B cell (primary cell): ENCODE data around the gene RFX2. TPM values are rescaled to one million over a fixed set of nuclear protein-coding genes. Genes with fewer than 3 reads are reported as not detected.

Source experiments
- ATAC-seq: fragments of 200-7000 bp; cut with Tn5 transposase; one replicate; pipeline ENCODE4 v1.10.0; 2021; ENCODE audit warnings: low read depth, mild to moderate bottlenecking, moderate number of reproducible peaks, moderate library complexity
- CTCF ChIA-PET: fragments of 350-600 bp; sonication (Branson Sonifier 250); formaldehyde crosslinking; loops from one replicate; lab custom pipeline; 2021; ENCODE audit warnings: antibody characterized with exemption, inconsistent platforms; lab: Charles Lee
- POLR2A ChIA-PET: fragments of 350-600 bp; sonication (Branson Sonifier 250); formaldehyde crosslinking; loops from one replicate; lab custom pipeline; 2021; ENCODE audit warnings: antibody characterized with exemption; lab: Charles Lee
- DNase-seq: peaks from one replicate; pipeline ENCODE4 v3.0.0; 2013
- H2AFZ ChIP-seq: 2 replicates; pipeline ENCODE4 v1.6.1; 2012; ENCODE audit warnings: mild to moderate bottlenecking, low read depth, low read length; ENCODE audit not compliant: insufficient read depth, poor library complexity, severe bottlenecking
- H3K27ac ChIP-seq, 2 donors: 1 replicate in 1 of 2; 2 replicates in 1 of 2; pipeline ENCODE4 v1.5.1; 2012 to 2013; ENCODE audit warnings: low read length in 2 of 2, mild to moderate bottlenecking in 2 of 2, moderate library complexity in 1 of 2
- H3K27me3 ChIP-seq, 4 experiments: fragments of 200-600 bp in 1 of 4; sonication (generic) in 1 of 4; replicated peaks in 1 of 4; 1 replicate in 2 of 4; 2 replicates in 2 of 4; pipeline versions ENCODE4 v1.6.1 to v1.7.0; 2013 to 2016; ENCODE audit warnings: low read length in 3 of 4, mild to moderate bottlenecking in 2 of 4, mixed read lengths in 1 of 4, moderate library complexity in 1 of 4; ENCODE audit not compliant: insufficient read depth in 4 of 4, control insufficient read depth in 3 of 4; ENCODE audit errors: control extremely low read depth in 1 of 4
- H3K36me3 ChIP-seq, 2 experiments: replicated peaks in 1 of 2; 1 replicate in 1 of 2; 2 replicates in 1 of 2; pipeline versions ENCODE4 v1.6.1 to v1.7.1; 2013; ENCODE audit warnings: low read length in 1 of 2; ENCODE audit not compliant: insufficient read depth in 2 of 2, control insufficient read depth in 1 of 2; ENCODE audit errors: control extremely low read depth in 1 of 2, extremely low read depth in 1 of 2
- H3K4me1 ChIP-seq, 2 donors: fragments of 200-600 bp in 1 of 2; sonication (generic) in 1 of 2; 1 replicate in 1 of 2; 2 replicates in 1 of 2; pipeline versions ENCODE4 v1.5.1 to v1.6.1; 2013 to 2017; ENCODE audit warnings: low read length in 2 of 2; ENCODE audit not compliant: control insufficient read depth in 2 of 2, insufficient read depth in 2 of 2
- H3K4me2 ChIP-seq: replicated peaks from 2 replicates; pipeline ENCODE3; 2012; ENCODE audit warnings: mild to moderate bottlenecking, low read depth, low read length; ENCODE audit not compliant: poor library complexity, severe bottlenecking
- H3K4me3 ChIP-seq, 5 experiments: fragments of 200-600 bp in 1 of 5; sonication (generic) in 1 of 5; 1 replicate in 3 of 5; 2 replicates in 2 of 5; pipeline versions ENCODE4 v1.5.1 to v1.7.0; 2011 to 2016; ENCODE audit warnings: low read length in 4 of 5, mild to moderate bottlenecking in 4 of 5, low read depth in 2 of 5, control low read depth in 1 of 5, moderate library complexity in 1 of 5; ENCODE audit not compliant: insufficient read depth in 1 of 5; ENCODE audit errors: control extremely low read depth in 1 of 5, extremely low read depth in 1 of 5
- H3K79me2 ChIP-seq: fragments of 200-600 bp; sonication (generic); one replicate; pipeline ENCODE4 v1.6.0; 2016; ENCODE audit warnings: low read length; ENCODE audit not compliant: control insufficient read depth, insufficient read depth
- H3K9ac ChIP-seq: fragments of 200-600 bp; sonication (generic); 2 replicates; pipeline ENCODE4 v1.6.1; 2017; ENCODE audit warnings: mild to moderate bottlenecking, low read length, moderate library complexity
- H3K9me3 ChIP-seq, 3 donors: one replicate each; pipeline versions ENCODE4 v1.6.1 to v1.7.1; 2013; ENCODE audit warnings: low read length in 2 of 3; ENCODE audit not compliant: control insufficient read depth in 2 of 3, insufficient read depth in 1 of 3; ENCODE audit errors: control extremely low read depth in 1 of 3
- H4K20me1 ChIP-seq: 2 replicates; pipeline ENCODE4 v1.6.0; 2012; ENCODE audit warnings: mild to moderate bottlenecking, low read length; ENCODE audit not compliant: insufficient read depth, control insufficient read depth, poor library complexity, severe bottlenecking
- H3K27ac Mint-ChIP-seq: one replicate; pipeline ENCODE4 v1.8.0; 2021; ENCODE audit warnings: mixed read lengths
- H3K27me3 Mint-ChIP-seq: one replicate; pipeline ENCODE4 v1.8.0; 2021; ENCODE audit warnings: mixed read lengths
- H3K4me1 Mint-ChIP-seq: one replicate; pipeline ENCODE4 v1.8.0; 2021; ENCODE audit warnings: mixed read lengths
- H3K4me3 Mint-ChIP-seq: one replicate; pipeline ENCODE4 v1.8.0; 2021; ENCODE audit warnings: mixed read lengths
- H3K9me3 Mint-ChIP-seq: one replicate; pipeline ENCODE4 v1.8.0; 2022; ENCODE audit warnings: mixed read lengths; ENCODE audit not compliant: insufficient read depth
- EZH2 ChIP-seq: IDR thresholded peaks from 2 replicates; pipeline ENCODE4 v1.6.1; 2012; ENCODE audit warnings: borderline replicate concordance, low read depth, mild to moderate bottlenecking, moderate library complexity, low read length; ENCODE audit not compliant: insufficient read depth, poor library complexity, severe bottlenecking
- WGBS: methylation state at CpG from one replicate; pipeline ENCODE4 v1.1.5; 2013; ENCODE audit warnings: missing lambda C conversion rate; ENCODE audit not compliant: insufficient coverage; 5-methylcytosine and 5-hydroxymethylcytosine counted together
- intact Hi-C: fragments of 100-400 bp; cut with micrococcal nuclease; formaldehyde crosslinking; loops from one replicate; pipeline ENCODE4 v1.10.0; 2022
- polyA plus RNA-seq: library from polyadenylated mRNA; depleted of rRNA; stranded (reverse); fragments of >200 nt; gene quantifications from 2 replicates; pipeline ENCODE4 v1.2.3, GENCODE V29; 2012
- total RNA-seq, 2 donors: library from RNA; stranded (reverse); fragments of 120-200 nt in 1 of 2; gene quantifications; 1 replicate in 1 of 2; 2 replicates in 1 of 2; pipeline versions ENCODE4 v1.2.3 to v1.2.4, GENCODE V29; 2013 to 2022
- TF ChIP-seq, protein P1 (sequence below): fragments of 200-600 bp; IDR thresholded peaks from one replicate; pipeline ENCODE4 v1.8.0; 2022; ENCODE audit warnings: antibody characterized with exemption, mild to moderate bottlenecking

Gene RFX2
- total and polyA plus RNA-seq, 2 donors (not counting 1 experiment from before 2014, with no cell fraction given), result 7.1 to 8.6 TPM

- no peak overlapping the region for H3K27ac Mint-ChIP-seq
- 85% methylated on average over 6 of the region's 7 CpGs for WGBS
- H3K36me3 ChIP-seq, result no peaks in the 10 kb centered on the region
- no peak overlapping the region for H2AFZ ChIP-seq
- intact Hi-C loops, result no loop called here
- no peak overlapping the region for H3K9ac ChIP-seq
- H4K20me1 ChIP-seq, result no peaks in the 10 kb centered on the region
- H3K4me1 Mint-ChIP-seq, result peaks cover 8% of the 10 kb centered on the region
- H3K27me3 ChIP-seq, result no peaks in the 10 kb centered on the region
- DNase-seq, result no peak
- no peak overlapping the region for H3K27ac ChIP-seq
- no peak overlapping the region for H3K4me3 ChIP-seq
- TF ChIP-seq, protein P1, sequence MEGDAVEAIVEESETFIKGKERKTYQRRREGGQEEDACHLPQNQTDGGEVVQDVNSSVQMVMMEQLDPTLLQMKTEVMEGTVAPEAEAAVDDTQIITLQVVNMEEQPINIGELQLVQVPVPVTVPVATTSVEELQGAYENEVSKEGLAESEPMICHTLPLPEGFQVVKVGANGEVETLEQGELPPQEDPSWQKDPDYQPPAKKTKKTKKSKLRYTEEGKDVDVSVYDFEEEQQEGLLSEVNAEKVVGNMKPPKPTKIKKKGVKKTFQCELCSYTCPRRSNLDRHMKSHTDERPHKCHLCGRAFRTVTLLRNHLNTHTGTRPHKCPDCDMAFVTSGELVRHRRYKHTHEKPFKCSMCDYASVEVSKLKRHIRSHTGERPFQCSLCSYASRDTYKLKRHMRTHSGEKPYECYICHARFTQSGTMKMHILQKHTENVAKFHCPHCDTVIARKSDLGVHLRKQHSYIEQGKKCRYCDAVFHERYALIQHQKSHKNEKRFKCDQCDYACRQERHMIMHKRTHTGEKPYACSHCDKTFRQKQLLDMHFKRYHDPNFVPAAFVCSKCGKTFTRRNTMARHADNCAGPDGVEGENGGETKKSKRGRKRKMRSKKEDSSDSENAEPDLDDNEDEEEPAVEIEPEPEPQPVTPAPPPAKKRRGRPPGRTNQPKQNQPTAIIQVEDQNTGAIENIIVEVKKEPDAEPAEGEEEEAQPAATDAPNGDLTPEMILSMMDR, result no peak
- TF ChIP-seq EZH2, result no peak
- no peaks in the 10 kb centered on the region for H3K9me3 Mint-ChIP-seq
- H3K4me1 ChIP-seq, result peaks cover 0 to 9% of the 10 kb centered on the region in 2 donors
- H3K27me3 Mint-ChIP-seq, result no peaks in the 10 kb centered on the region
- H3K79me2 ChIP-seq, result no peaks in the 10 kb centered on the region
- H3K9me3 ChIP-seq, result no peaks in the 10 kb centered on the region
- no peak overlapping the region for H3K4me3 Mint-ChIP-seq
- CTCF ChIA-PET, result interaction anchor here (1.2 to 7.4 kb wide), 2 partner anchors 27 to 52 kb away, joined by 3 to 69 read pairs; no protein-coding TSS in a partner anchor
- no peak for ATAC-seq
- POLR2A ChIA-PET, result no interaction called here
- H3K4me2 ChIP-seq, result no peak overlapping the region
Observed at GRCh38 chr19:6074709-6075403, 35.4 kb downstream of the RFX2 start.
